Measurements from ENCODE around the gene CNGA2. TPM values are rescaled to one million over a fixed set of nuclear protein-coding genes. Genes with fewer than 3 reads are reported as not detected.

The CNGA2 gene
- total and polyA plus RNA-seq, 9 of the 15 experiments (the other 6 are each of a cell fraction or from before 2014, with no cell fraction given), result not detected

DNA sequence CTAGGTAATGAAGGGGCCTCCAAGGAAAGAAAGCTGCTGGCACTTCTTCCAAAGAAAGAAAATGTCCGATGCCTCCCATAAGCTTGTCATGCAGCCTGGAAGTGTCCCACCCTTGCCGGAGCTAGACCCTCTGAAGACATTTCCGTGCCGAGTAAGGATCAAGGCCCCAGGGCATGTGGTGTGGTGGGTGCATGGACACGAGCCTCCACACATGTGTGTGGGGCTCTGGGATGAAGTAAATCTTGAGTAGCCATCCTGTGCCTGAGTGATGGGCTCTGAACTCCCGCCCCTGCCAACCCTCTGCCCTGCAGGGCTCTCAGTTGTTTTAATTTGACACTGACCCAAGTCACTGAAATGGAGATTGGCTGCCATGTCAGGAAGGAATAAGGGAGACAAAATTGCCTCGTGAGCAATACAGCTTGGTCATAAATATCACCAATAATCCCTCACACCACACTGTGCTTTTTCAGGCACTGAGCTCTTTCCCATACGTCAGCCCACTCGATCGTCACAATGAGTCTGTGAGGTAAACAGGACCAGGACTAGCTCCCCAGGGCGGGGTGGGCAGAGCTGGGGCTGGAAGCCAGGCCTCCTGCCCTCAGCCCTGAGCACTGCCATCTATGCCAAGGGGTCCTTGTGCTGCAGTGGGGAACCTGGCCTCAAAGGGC, 24.6 kb downstream of the CNGA2 start (continued):
- TF ChIP-seq PTBP1 (IDR thresholded peaks at IDR 0.05; ENCODE audit: low read depth, low read length), result no peak
- TF ChIP-seq, protein P1, sequence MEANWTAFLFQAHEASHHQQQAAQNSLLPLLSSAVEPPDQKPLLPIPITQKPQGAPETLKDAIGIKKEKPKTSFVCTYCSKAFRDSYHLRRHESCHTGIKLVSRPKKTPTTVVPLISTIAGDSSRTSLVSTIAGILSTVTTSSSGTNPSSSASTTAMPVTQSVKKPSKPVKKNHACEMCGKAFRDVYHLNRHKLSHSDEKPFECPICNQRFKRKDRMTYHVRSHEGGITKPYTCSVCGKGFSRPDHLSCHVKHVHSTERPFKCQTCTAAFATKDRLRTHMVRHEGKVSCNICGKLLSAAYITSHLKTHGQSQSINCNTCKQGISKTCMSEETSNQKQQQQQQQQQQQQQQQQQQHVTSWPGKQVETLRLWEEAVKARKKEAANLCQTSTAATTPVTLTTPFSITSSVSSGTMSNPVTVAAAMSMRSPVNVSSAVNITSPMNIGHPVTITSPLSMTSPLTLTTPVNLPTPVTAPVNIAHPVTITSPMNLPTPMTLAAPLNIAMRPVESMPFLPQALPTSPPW (CRISPR knock-in tag; IDR thresholded peaks at IDR 0.05), result no peak
- no peak for TF ChIP-seq MEF2A (IDR thresholded peaks at IDR 0.05; ENCODE audit: control insufficient read depth, low read depth, low read length)
- TF ChIP-seq, protein P2, sequence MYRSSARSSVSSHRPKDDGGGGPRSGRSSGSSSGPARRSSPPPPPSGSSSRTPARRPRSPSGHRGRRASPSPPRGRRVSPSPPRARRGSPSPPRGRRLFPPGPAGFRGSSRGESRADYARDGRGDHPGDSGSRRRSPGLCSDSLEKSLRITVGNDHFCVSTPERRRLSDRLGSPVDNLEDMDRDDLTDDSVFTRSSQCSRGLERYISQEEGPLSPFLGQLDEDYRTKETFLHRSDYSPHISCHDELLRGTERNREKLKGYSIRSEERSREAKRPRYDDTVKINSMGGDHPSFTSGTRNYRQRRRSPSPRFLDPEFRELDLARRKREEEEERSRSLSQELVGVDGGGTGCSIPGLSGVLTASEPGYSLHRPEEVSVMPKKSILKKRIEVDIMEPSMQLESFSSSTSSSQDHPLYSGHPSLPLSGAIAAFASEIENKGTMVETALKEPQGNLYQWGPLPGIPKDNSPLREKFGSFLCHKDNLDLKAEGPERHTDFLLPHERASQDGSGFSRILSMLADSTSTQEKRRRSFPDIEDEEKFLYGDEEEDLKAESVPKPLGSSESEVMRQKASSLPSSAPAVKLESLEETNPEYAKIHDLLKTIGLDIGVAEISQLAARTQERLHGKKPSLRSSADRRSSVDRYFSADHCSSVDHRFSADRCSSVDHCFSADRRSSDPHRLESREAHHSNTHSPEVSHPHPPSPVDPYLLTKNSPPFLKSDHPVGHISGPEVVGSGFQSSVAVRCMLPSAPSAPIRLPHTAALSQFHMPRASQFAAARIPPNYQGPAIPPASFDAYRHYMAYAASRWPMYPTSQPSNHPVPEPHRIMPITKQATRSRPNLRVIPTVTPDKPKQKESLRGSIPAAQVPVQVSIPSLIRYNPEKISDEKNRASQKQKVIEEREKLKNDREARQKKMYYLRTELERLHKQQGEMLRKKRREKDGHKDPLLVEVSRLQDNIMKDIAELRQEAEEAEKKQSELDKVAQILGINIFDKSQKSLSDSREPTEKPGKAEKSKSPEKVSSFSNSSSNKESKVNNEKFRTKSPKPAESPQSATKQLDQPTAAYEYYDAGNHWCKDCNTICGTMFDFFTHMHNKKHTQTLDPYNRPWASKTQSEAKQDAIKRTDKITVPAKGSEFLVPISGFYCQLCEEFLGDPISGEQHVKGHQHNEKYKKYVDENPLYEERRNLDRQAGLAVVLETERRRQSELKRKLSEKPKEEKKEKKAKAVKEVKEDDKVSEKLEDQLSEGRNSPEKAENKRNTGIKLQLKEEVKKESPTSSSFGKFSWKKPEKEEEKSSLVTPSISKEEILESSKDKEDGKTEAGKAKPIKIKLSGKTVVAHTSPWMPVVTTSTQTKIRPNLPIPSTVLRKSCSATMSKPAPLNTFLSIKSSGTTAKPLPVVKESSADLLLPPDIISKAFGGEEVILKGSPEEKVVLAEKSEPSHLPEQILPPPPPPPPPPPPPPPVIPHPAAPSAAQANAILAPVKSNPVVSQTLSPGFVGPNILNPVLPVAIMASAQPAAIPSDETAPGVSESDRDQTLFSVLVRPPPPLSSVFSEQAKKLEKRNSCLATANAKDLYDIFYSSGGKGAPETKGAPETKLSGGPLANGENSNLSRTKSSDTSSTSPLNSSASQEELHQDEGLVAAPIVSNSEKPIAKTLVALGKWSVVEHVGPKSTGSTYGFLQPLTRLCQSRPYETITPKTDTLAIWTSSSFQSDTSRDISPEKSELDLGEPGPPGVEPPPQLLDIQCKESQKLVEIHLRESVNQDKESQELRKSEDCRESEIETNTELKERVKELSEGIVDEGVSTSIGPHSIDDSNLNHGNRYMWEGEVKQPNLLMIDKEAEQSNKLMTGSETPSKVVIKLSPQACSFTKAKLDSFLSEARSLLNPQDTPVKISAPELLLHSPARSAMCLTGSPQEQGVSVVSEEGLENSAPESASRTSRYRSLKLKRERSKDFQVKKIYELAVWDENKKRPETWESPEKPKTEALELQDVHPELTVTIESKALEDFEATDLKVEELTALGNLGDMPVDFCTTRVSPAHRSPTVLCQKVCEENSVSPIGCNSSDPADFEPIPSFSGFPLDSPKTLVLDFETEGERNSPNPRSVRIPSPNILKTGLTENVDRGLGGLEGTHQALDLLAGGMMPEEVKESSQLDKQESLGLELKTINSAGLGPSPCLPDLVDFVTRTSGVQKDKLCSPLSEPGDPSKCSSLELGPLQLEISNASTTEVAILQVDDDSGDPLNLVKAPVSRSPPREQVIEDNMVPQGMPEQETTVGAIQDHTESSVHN (IDR thresholded peaks at IDR 0.05; ENCODE audit: borderline replicate concordance in 1 of 2, low read depth in 1 of 2), result no peak
- no peak for TF ChIP-seq CCNT2 (IDR thresholded peaks at IDR 0.05; ENCODE audit: borderline replicate concordance, extremely low read depth, insufficient read length, low read depth, low read length)

Data from K562 (cell line).